CD14-positive monocyte (primary cell): ENCODE data around the gene TMEM132D. TPM values are rescaled to one million over a fixed set of nuclear protein-coding genes. Genes with fewer than 3 reads are reported as not detected.

Experiments
- DNase-seq, 3 donors: peaks; one replicate each; pipeline ENCODE4 v3.0.0-alpha.2; 2011 to 2022
- H2AFZ ChIP-seq: 2 replicates; pipeline ENCODE4 v1.6.0; 2012; ENCODE audit warnings: mild to moderate bottlenecking, low read depth, low read length, inconsistent platforms; ENCODE audit not compliant: insufficient read depth, poor library complexity, severe bottlenecking
- H3K27ac ChIP-seq, 2 donors: 1 replicate in 1 of 2; 2 replicates in 1 of 2; pipeline ENCODE4 v1.5.1; 2012 to 2013; ENCODE audit warnings: low read length in 2 of 2, control low read depth in 1 of 2, inconsistent platforms in 1 of 2, low read depth in 1 of 2, mild to moderate bottlenecking in 1 of 2
- H3K27me3 ChIP-seq, 2 donors: one replicate each; pipeline versions ENCODE4 v1.6.0 to v1.6.1; 2011 to 2013; ENCODE audit warnings: low read length in 2 of 2; ENCODE audit not compliant: control insufficient read depth in 2 of 2, insufficient read depth in 2 of 2
- H3K36me3 ChIP-seq, 2 donors: replicated peaks in 1 of 2; 1 replicate in 1 of 2; 2 replicates in 1 of 2; pipeline versions ENCODE4 v1.5.1 to v1.6.1; 2012 to 2013; ENCODE audit warnings: low read length in 2 of 2, control low read depth in 1 of 2, inconsistent platforms in 1 of 2, mild to moderate bottlenecking in 1 of 2; ENCODE audit not compliant: insufficient read depth in 2 of 2, control insufficient read depth in 1 of 2
- H3K4me1 ChIP-seq, 2 donors: 1 replicate in 1 of 2; 2 replicates in 1 of 2; pipeline versions ENCODE4 v1.5.1 to v1.6.1; 2012 to 2013; ENCODE audit warnings: low read length in 2 of 2, control low read depth in 1 of 2, inconsistent platforms in 1 of 2, mild to moderate bottlenecking in 1 of 2, moderate library complexity in 1 of 2; ENCODE audit not compliant: insufficient read depth in 2 of 2, control insufficient read depth in 1 of 2
- H3K4me2 ChIP-seq: replicated peaks from 2 replicates; pipeline ENCODE3; 2012; ENCODE audit warnings: low read length, moderate library complexity, mild to moderate bottlenecking; ENCODE audit not compliant: poor library complexity, severe bottlenecking; ENCODE audit errors: extremely low read depth
- H3K4me3 ChIP-seq, 3 experiments: fragments of 200-600 bp in 1 of 3; sonication (generic) in 1 of 3; replicated peaks in 1 of 3; 1 replicate in 2 of 3; 2 replicates in 1 of 3; pipeline ENCODE4 v1.5.1; 2011 to 2013; ENCODE audit warnings: low read length in 3 of 3, mild to moderate bottlenecking in 3 of 3, control low read depth in 2 of 3, low read depth in 2 of 3, inconsistent platforms in 1 of 3, moderate library complexity in 1 of 3
- H3K79me2 ChIP-seq: 2 replicates; pipeline ENCODE4 v1.6.0; 2012; ENCODE audit warnings: mild to moderate bottlenecking, control low read depth, inconsistent platforms, low read length, moderate library complexity; ENCODE audit not compliant: insufficient read depth
- H3K9ac ChIP-seq: 2 replicates; pipeline ENCODE4 v1.6.0; 2017; ENCODE audit warnings: low read length, mild to moderate bottlenecking; ENCODE audit not compliant: insufficient read depth, poor library complexity, severe bottlenecking
- H3K9me3 ChIP-seq, 2 donors: replicated peaks in 1 of 2; 1 replicate in 1 of 2; 2 replicates in 1 of 2; pipeline versions ENCODE4 v1.5.1 to v1.6.1; 2012 to 2013; ENCODE audit warnings: low read length in 2 of 2, control low read depth in 1 of 2; ENCODE audit not compliant: control insufficient read depth in 1 of 2, insufficient read depth in 1 of 2
- H4K20me1 ChIP-seq: 2 replicates; pipeline ENCODE4 v1.6.0; 2012; ENCODE audit warnings: mild to moderate bottlenecking, low read length, control low read depth, moderate library complexity; ENCODE audit not compliant: insufficient read depth
- H3K27ac Mint-ChIP-seq, 7 donors: one replicate each; pipeline ENCODE4 v1.8.0; 2020; ENCODE audit warnings: mild to moderate bottlenecking in 7 of 7, mixed read lengths in 7 of 7, moderate library complexity in 6 of 7, inconsistent platforms in 2 of 7
- H3K27me3 Mint-ChIP-seq, 3 donors: one replicate each; pipeline ENCODE4 v1.8.0; 2021 to 2022; ENCODE audit warnings: low read depth in 3 of 3, mild to moderate bottlenecking in 3 of 3, mixed read lengths in 3 of 3, moderate library complexity in 3 of 3, inconsistent platforms in 1 of 3
- H3K36me3 Mint-ChIP-seq, 2 donors: one replicate each; pipeline ENCODE4 v1.8.0; 2020; ENCODE audit warnings: mixed read lengths in 2 of 2, inconsistent platforms in 1 of 2, mild to moderate bottlenecking in 1 of 2
- H3K4me1 Mint-ChIP-seq: one replicate; pipeline ENCODE4 v1.8.0; 2020; ENCODE audit warnings: mild to moderate bottlenecking, mixed read lengths
- H3K4me3 Mint-ChIP-seq, 2 donors: one replicate each; pipeline ENCODE4 v1.8.0; 2020; ENCODE audit warnings: mild to moderate bottlenecking in 2 of 2, mixed read lengths in 2 of 2, moderate library complexity in 1 of 2
- H3K9me3 Mint-ChIP-seq, 7 donors: one replicate each; pipeline ENCODE4 v1.8.0; 2020 to 2022; ENCODE audit warnings: mixed read lengths in 7 of 7, mild to moderate bottlenecking in 6 of 7, moderate library complexity in 6 of 7, inconsistent platforms in 2 of 7
- WGBS: methylation state at CpG from one replicate; pipeline ENCODE4 v1.1.5; 2013; ENCODE audit warnings: missing lambda C conversion rate; ENCODE audit not compliant: insufficient coverage; 5-methylcytosine and 5-hydroxymethylcytosine counted together
- intact Hi-C, 2 donors: fragments of 100-400 bp; cut with micrococcal nuclease; formaldehyde crosslinking; loops; one replicate each; pipeline versions ENCODE4 v1.15.0 to v1.15.1; 2023
- polyA plus RNA-seq, 3 donors: library from polyadenylated mRNA; depleted of rRNA in 1 of 3; unstranded in 2 of 3; stranded (reverse) in 1 of 3; fragments of 300-500 nt in 2 of 3; fragments of >200 nt in 1 of 3; fragmentation: Illumina TruSeq in 2 of 3; gene quantifications; 1 replicate in 2 of 3; 2 replicates in 1 of 3; pipeline ENCODE4 v1.2.3, GENCODE V29; 2012 to 2021
- TF ChIP-seq, protein P1 (sequence below): fragments of 200-600 bp; IDR thresholded peaks from one replicate; pipeline ENCODE4 v1.8.0; 2022; ENCODE audit warnings: antibody characterized with exemption, mild to moderate bottlenecking

TMEM132D gene
- polyA plus RNA-seq, 3 donors, result 0.04 TPM; not detected in 2

DNA sequence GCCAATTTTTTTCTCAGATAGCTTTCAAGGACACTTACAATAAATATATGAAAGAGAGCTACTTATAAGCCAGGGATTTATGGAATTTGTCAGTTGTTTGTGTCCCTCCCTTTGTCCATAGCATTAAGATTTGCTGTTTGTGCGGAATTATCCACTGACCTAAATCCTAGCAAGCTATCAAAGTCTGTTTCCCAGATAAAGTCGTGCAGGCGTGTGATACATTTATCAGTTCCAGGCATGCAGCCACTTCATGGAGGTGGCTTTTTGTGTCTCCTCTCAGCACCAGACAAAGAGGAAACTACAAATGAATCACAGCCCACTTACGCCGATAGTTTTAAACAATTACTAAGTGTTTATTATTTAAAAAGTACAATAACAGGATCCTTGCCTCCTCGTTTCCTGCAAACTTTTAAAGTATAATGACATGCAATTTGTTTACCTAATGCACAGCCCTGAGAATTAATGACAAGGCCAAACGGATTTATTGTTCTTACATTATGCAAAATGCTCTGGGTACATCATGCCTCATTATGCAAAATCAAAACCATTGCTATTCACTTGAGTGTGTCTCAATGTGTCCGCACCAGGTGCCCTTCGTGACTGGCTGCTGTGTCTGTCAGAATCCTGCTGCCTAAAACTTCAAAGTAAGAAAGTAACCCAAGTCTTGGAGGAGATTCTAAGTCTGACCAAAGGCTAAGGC, 627.3 kb downstream of the TMEM132D start:
- Histone ChIP-seq H2AFZ (no peak overlapping the region), H3K27ac (no peak overlapping the region), H3K36me3 (no peaks in the 10 kb centered on the region), H3K79me2 (no peaks in the 10 kb centered on the region), H3K27me3 (no peaks in the 10 kb centered on the region), H3K9me3 (peaks cover 2 to 7% of the 10 kb centered on the region in 2 donors), H3K9ac (no peak overlapping the region), H3K4me3 (no peak overlapping the region), H3K4me2 (no peak overlapping the region), H4K20me1 (no peaks in the 10 kb centered on the region), H3K4me1 (no peaks in the 10 kb centered on the region)
- peaks cover under 1 to 19% (median 5%) of the 10 kb centered on the region in 7 donors for H3K9me3 Mint-ChIP-seq
- WGBS, result 49% methylated on average over 4 of the region's 9 CpGs
- H3K36me3 Mint-ChIP-seq, result no peaks in the 10 kb centered on the region
- H3K4me1 Mint-ChIP-seq, result no peaks in the 10 kb centered on the region
- peaks cover 0 to 2% (median 0%) of the 10 kb centered on the region in 3 donors for H3K27me3 Mint-ChIP-seq
- TF ChIP-seq, protein P1, sequence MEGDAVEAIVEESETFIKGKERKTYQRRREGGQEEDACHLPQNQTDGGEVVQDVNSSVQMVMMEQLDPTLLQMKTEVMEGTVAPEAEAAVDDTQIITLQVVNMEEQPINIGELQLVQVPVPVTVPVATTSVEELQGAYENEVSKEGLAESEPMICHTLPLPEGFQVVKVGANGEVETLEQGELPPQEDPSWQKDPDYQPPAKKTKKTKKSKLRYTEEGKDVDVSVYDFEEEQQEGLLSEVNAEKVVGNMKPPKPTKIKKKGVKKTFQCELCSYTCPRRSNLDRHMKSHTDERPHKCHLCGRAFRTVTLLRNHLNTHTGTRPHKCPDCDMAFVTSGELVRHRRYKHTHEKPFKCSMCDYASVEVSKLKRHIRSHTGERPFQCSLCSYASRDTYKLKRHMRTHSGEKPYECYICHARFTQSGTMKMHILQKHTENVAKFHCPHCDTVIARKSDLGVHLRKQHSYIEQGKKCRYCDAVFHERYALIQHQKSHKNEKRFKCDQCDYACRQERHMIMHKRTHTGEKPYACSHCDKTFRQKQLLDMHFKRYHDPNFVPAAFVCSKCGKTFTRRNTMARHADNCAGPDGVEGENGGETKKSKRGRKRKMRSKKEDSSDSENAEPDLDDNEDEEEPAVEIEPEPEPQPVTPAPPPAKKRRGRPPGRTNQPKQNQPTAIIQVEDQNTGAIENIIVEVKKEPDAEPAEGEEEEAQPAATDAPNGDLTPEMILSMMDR, result no peak
- no peak overlapping the region for H3K27ac Mint-ChIP-seq
- DNase-seq, result no peak
- no peak overlapping the region for H3K4me3 Mint-ChIP-seq
- intact Hi-C loops, result no loop called here

DNA sequence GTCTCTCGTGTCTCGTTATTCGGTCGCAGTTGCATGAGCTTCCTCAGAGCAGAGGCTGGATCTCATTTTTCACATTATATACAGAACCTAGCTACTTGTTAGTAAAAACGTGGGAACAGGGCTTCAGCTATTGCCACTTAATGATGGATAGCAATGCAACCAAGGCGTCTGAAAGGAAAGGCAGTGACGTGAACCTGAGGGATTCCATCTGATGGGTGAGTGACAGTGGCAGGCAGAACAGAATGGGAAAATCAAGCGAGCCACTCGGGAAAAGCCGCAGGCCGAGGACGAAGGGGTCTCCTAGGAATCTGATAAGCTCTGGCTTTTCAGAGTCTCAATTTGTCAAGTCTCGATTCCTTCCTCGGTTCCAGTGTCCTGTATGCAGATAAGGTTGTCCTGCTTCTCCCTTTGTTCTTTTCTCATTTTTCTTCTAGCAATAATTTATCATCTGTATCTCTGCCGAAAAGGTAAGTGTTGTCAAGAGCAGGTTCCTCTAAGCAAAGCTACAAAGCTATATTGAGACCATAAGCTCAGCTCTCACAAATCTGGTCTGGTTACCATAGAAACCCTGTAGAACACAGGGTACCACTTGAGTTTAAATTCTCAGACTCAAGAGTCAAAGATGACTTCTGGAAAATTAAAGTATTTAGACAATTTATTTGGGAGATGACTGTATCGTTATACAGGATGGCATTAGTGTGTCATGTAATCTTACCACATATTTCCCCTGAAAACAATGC, 633.9 kb downstream of the TMEM132D start:
- Histone ChIP-seq H4K20me1 (no peaks in the 10 kb centered on the region), H3K36me3 (no peaks in the 10 kb centered on the region), H3K27ac (no peak overlapping the region), H2AFZ (no peak overlapping the region), H3K79me2 (no peaks in the 10 kb centered on the region), H3K9me3 (peaks cover 19% of the 10 kb centered on the region in 2 donors), H3K9ac (no peak overlapping the region), H3K4me1 (no peaks in the 10 kb centered on the region), H3K4me2 (no peak overlapping the region), H3K4me3 (no peak overlapping the region), H3K27me3 (no peaks in the 10 kb centered on the region)
- DNase-seq, result no peak
- intact Hi-C loops, result no loop called here
- Mint-ChIP-seq H3K27me3 (no peaks in the 10 kb centered on the region), H3K27ac (no peak overlapping the region), H3K9me3 (peaks cover 5 to 44% (median 15%) of the 10 kb centered on the region in 7 donors), H3K4me1 (no peaks in the 10 kb centered on the region), H3K4me3 (no peak overlapping the region), H3K36me3 (no peaks in the 10 kb centered on the region)
- TF ChIP-seq, protein P1, result no peak
- 89% methylated on average over 12 of the region's 16 CpGs for WGBS
